Left ventricle myocardium inferior (tissue), 1 donor: ENCODE results near the gene KRTAP5-1. TPM values are rescaled to one million over a fixed set of nuclear protein-coding genes. Genes with fewer than 3 reads are reported as not detected.

Source experiments
- DNase-seq: peaks from one replicate; pipeline ENCODE4 v3.0.0-alpha.2; 2020
- H3K27ac ChIP-seq: fragments of 200-600 bp; replicated peaks from 2 replicates; pipeline ENCODE4 v1.8.0; 2021
- H3K27me3 ChIP-seq: fragments of 200-600 bp; 2 replicates; pipeline ENCODE4 v1.8.0; 2021; ENCODE audit warnings: low read depth
- H3K36me3 ChIP-seq: fragments of 200-600 bp; 2 replicates; pipeline ENCODE4 v1.8.0; 2021
- H3K4me1 ChIP-seq: fragments of 200-600 bp; 2 replicates; pipeline ENCODE4 v1.8.0; 2021
- H3K4me3 ChIP-seq: fragments of 200-600 bp; 2 replicates; pipeline ENCODE4 v1.8.0; 2021; ENCODE audit warnings: mild to moderate bottlenecking, moderate library complexity
- H3K9me3 ChIP-seq: fragments of 200-600 bp; replicated peaks from 2 replicates; pipeline ENCODE4 v1.8.0; 2021
- intact Hi-C: fragments of 100-400 bp; cut with micrococcal nuclease; formaldehyde crosslinking; loops from one replicate; pipeline ENCODE4 v1.11.0; 2022
- total RNA-seq: library from RNA; stranded (reverse); fragmentation: NEBNext Ultra II Directional; extraction: Animal tissue kit (Norgen Biotek cat#: 25700); gene quantifications from one replicate; pipeline ENCODE4 v1.2.1, GENCODE V29; 2021
- TF ChIP-seq, protein P1 (sequence below): fragments of 200-600 bp; IDR thresholded peaks from 2 replicates; pipeline ENCODE4 v1.8.0; 2021; ENCODE audit warnings: antibody characterized with exemption, mild to moderate bottlenecking, borderline replicate concordance
- donor health status: DM: no; HTN: yes; CAD: no; lungs with severe emphysema.

KRTAP5-1 gene
- total RNA-seq, 1 donor from 2014 or later: not detected

DNA sequence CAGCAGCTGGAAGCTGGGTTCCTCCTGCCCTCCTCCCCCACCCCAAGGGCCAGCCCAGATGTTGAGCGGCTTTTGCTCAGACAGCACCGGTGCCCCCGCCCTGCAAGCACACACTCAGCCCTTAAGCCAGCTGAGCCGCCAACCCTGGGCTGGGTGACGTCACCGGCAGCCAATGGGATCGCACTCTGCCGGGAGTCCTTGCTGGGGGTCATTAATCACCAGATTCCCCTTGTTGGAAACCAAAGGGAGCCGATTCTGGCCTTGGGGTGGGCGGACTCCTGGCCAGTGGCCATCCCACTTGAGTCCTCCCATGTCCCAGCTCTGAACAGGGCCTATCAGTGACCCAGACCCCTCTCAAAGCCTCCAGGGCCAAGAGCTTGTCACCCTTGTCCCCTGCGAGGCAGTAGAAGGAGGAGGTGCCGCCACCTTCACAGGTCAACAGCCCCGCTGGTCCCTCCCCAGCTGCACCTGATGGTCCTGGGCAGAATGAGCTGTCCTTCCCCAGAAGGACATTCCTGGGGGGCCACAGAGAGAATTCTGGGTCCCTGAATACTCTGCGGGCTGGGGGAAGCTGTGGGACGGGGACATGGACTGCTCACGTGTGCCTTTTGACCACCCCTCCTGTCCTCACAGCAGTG, 20.4 kb downstream of the KRTAP5-1 start:
- no peak overlapping the region for H3K4me3 ChIP-seq
- intact Hi-C loops: no loop called here
- TF ChIP-seq, protein P1, sequence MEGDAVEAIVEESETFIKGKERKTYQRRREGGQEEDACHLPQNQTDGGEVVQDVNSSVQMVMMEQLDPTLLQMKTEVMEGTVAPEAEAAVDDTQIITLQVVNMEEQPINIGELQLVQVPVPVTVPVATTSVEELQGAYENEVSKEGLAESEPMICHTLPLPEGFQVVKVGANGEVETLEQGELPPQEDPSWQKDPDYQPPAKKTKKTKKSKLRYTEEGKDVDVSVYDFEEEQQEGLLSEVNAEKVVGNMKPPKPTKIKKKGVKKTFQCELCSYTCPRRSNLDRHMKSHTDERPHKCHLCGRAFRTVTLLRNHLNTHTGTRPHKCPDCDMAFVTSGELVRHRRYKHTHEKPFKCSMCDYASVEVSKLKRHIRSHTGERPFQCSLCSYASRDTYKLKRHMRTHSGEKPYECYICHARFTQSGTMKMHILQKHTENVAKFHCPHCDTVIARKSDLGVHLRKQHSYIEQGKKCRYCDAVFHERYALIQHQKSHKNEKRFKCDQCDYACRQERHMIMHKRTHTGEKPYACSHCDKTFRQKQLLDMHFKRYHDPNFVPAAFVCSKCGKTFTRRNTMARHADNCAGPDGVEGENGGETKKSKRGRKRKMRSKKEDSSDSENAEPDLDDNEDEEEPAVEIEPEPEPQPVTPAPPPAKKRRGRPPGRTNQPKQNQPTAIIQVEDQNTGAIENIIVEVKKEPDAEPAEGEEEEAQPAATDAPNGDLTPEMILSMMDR: no peak
- peak overlapping the region; percentile 76 for H3K27ac ChIP-seq
- H3K36me3 ChIP-seq: peaks cover 21% of the 10 kb centered on the region
- H3K9me3 ChIP-seq: no peaks in the 10 kb centered on the region
- DNase-seq: peak; percentile 75
- no peaks in the 10 kb centered on the region for H3K27me3 ChIP-seq
- peaks cover 74% of the 10 kb centered on the region for H3K4me1 ChIP-seq

DNA sequence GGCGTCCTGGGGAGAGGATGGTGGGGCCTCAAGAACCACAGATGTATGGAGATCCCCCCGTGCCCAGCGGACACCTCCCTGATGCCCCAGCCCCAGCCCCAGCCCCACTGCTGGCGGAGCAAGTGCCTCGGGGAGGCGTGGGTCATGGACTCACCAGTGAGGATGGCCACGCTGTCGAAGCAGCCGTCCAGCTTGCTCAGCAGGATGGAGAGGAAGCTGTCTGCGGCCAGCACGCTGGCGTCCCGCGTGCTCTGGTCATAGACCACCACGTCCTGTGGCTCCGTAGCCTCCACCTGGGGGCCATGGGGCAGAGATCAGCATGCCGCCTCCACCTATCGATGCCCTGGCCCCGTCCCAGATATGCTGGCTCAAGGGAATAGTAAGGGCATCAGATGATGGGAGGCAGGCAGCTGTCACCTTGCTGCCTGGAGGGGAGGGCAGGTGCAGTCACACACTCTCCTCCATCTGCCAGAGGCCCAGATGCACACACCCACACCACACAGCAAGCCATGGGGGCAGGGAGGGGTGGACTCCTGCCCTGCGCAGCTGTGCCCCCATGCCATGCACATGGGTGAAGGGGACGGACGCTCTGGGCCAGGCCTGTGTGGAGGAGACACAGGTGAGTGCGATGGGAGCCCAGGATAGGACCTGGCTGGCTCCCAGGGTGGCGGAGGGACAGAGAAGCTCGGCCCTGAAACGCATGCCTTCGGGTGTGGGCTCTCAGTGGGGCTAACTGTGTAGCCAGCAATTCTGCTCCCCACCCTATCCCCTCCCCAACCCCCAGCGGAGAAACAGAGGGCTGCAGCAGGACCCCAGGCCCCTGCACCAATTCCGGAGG, 21.2 kb downstream of the KRTAP5-1 start:
- peaks cover 21% of the 10 kb centered on the region for H3K36me3 ChIP-seq
- TF ChIP-seq, protein P1: no peak
- H3K4me3 ChIP-seq: no peak overlapping the region
- no peaks in the 10 kb centered on the region for H3K27me3 ChIP-seq
- intact Hi-C loops: no loop called here
- H3K9me3 ChIP-seq: no peaks in the 10 kb centered on the region
- H3K4me1 ChIP-seq: peaks cover 74% of the 10 kb centered on the region
- H3K27ac ChIP-seq: peak overlapping the region; percentile 76
- DNase-seq: no peak

DNA sequence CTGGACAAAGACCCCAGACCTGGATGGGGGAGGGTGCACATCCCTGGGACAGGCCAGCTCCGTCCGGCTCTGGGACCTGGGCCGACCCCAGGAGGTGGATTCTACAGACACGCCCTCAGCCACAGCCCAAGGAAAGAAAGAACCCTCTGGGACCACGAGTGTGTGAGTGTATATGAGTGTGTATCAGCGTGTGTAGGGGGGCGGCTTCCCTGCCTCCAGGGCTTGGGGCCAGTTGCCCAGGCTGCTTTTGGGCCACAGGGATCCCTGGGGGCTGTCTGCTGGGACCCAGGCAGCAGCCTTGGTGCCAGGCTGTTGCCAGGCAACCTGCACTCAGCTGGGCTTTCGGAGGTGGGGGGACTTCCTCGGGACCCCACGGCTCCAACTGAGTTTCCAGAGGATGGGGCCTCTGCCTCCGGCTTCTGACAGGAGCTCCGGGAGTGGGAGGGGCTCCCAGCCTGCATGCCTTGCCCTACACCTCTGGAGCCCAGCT, 21.9 kb downstream of the KRTAP5-1 start:
- no peak for DNase-seq
- Histone ChIP-seq H3K36me3 (peaks cover 21% of the 10 kb centered on the region), H3K27ac (no peak overlapping the region), H3K4me1 (peaks cover 74% of the 10 kb centered on the region), H3K9me3 (no peaks in the 10 kb centered on the region), H3K4me3 (no peak overlapping the region), H3K27me3 (no peaks in the 10 kb centered on the region)
- TF ChIP-seq, protein P1: no peak
- intact Hi-C loops: no loop called here

DNA sequence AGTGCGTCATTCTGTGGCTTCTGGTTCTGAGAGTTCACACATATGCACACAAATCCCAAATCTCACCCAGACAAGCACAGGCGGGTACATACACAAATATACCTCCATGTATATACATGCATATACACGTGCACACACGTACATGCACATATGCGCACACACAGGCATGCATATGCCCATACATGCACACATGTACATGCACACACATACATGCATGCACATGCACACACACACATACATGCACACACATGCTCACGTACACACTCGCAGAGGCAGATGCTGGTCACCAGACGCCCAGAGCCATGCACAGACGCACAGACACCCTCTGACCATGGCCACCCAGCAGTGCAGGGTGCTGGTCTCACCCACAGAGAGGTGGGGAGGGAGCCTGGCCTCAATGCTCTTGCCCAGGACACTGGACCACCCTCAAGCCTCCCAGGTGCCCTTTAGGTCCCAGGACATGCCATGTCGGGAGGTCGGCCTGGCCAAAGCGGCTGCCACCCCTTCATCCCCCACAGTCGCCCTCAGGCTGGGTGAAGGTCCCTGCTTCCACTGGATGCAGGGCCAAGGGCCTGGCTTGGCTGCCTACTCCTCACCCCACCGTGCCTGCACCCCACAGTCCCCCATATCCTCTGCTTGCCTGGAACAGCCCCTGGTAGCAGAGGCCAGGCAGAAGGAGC, 22.5 kb downstream of the KRTAP5-1 start:
- Histone ChIP-seq H3K4me1 (peaks cover 74% of the 10 kb centered on the region), H3K27ac (no peak overlapping the region), H3K27me3 (no peaks in the 10 kb centered on the region), H3K36me3 (peaks cover 24% of the 10 kb centered on the region), H3K9me3 (no peaks in the 10 kb centered on the region), H3K4me3 (no peak overlapping the region)
- intact Hi-C loops: no loop called here
- no peak for DNase-seq
- TF ChIP-seq, protein P1: no peak

DNA sequence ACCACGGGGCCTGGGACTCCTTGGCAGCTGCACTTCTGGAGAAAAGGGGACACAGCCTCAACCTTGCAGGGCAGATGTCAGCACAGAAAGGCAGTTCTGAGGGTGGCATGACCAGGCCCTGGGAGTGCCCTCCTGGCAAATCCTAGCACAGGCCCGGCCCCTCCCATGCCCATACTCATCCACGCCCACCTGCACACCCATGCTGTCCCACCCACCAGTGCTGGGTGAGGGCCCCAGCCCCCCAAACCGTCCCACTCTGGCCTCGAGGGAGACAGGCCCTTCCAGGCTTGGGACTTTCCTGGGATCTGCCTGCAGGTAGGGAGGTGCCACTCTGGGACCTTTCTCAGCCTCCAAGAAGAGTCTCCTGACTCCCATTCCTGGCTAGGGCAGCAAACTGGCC, 23.1 kb downstream of the KRTAP5-1 start:
- no peak overlapping the region for H3K4me3 ChIP-seq
- TF ChIP-seq, protein P1: no peak
- peaks cover 31% of the 10 kb centered on the region for H3K36me3 ChIP-seq
- no peaks in the 10 kb centered on the region for H3K9me3 ChIP-seq
- DNase-seq: no peak
- intact Hi-C loops: no loop called here
- no peaks in the 10 kb centered on the region for H3K27me3 ChIP-seq
- H3K27ac ChIP-seq: no peak overlapping the region
- H3K4me1 ChIP-seq: peaks cover 73% of the 10 kb centered on the region
